ENCODE data around the gene VWC2L. TPM values are rescaled to one million over a fixed set of nuclear protein-coding genes. Genes with fewer than 3 reads are reported as not detected.

Gene VWC2L
- total RNA-seq: under 0.01 TPM in 1 of 2 replicates, not detected in the other

DNA sequence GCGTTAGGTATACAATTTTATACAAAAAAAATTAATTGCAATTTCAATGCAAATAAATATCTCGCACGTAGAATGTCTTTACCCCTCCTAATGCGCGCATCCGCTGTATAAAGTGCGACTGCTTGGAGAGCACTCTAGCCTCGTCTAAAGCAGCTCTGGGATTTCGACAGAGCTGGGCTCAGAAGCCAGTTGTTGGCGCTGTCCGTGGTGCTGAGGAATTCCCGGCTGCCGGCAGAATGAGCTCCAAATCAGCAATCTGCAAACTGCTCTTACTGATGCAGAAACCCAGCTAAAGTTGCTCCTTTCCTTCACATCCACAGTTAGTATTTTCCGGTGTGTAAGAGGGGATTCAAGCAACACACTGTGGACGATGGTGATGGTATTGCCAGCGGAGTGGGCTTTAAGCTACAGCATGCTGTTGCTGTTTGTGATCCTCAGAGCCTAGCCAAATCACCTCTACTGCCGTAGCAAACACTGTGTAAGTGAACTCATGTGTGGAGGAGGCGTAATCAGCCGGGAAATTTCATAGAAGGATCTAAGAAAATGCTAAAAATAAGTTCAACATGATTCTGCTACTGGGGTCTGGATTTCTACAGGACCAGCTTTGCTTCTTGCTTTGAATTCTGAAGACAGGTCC, at the start of gene VWC2L:
Gene VWC2L, plus strand, starts transcription at position 137 of the 637 bp plus-strand sequence. CDS start 3,140 bp downstream, outside the sequence.
- TF ChIP-seq, protein P1, sequence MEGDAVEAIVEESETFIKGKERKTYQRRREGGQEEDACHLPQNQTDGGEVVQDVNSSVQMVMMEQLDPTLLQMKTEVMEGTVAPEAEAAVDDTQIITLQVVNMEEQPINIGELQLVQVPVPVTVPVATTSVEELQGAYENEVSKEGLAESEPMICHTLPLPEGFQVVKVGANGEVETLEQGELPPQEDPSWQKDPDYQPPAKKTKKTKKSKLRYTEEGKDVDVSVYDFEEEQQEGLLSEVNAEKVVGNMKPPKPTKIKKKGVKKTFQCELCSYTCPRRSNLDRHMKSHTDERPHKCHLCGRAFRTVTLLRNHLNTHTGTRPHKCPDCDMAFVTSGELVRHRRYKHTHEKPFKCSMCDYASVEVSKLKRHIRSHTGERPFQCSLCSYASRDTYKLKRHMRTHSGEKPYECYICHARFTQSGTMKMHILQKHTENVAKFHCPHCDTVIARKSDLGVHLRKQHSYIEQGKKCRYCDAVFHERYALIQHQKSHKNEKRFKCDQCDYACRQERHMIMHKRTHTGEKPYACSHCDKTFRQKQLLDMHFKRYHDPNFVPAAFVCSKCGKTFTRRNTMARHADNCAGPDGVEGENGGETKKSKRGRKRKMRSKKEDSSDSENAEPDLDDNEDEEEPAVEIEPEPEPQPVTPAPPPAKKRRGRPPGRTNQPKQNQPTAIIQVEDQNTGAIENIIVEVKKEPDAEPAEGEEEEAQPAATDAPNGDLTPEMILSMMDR (IDR thresholded peaks at IDR 0.05; ENCODE audit: insufficient read depth, low read depth, low read length): no peak
- peak; percentile 66 for DNase-seq (ENCODE audit: low read depth)
- no peak within 1 kb of the TSS for H3K4me3 ChIP-seq (ENCODE audit: low read depth, low read length)

DNA sequence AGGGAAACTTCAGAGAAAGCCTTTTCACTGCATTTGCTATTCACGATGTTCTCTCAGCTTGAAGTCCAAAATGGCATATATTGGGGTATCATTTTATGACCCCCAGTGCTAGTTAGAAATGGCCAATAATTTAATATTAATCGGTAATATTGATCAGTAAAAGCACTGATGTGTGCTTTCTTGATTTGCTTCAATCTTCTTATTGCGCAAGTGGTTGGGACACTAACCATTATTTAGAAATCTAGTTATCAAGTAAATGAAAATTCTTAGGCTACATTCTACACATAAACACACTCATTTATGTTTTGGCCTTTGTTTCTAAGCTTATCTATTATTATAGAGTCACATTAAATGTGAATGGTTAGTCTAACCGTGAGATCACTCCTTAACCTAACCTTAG, 49.7 kb upstream of the VWC2L start:
- DNase-seq (ENCODE audit: low read depth): no peak
- TF ChIP-seq, protein P1 (IDR thresholded peaks at IDR 0.05; ENCODE audit: insufficient read depth, low read depth, low read length): no peak
- H3K4me3 ChIP-seq (ENCODE audit: low read depth, low read length): no peak overlapping the region

DNA sequence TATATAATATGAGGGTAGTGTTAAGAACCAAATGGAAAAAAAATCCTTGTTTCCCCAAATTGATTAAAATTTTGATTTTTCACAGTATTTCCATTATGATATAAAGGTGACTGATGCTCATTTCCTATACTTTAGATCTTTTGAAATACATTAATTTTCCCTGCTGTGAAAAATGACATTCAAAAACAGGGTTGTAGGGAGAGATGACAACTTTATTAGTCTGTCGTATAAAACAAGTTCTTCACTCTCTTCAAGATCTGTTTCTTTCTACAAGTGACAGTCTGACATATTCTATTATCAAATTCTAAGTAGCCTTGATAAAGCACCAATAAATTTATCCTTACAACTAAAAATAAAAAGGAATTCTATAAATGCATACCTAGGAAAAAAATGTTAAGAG, 45.3 kb upstream of the VWC2L start:
- DNase-seq (ENCODE audit: low read depth): no peak
- TF ChIP-seq, protein P1 (IDR thresholded peaks at IDR 0.05; ENCODE audit: insufficient read depth, low read depth, low read length): no peak
- H3K4me3 ChIP-seq (ENCODE audit: low read depth, low read length): no peak overlapping the region

DNA sequence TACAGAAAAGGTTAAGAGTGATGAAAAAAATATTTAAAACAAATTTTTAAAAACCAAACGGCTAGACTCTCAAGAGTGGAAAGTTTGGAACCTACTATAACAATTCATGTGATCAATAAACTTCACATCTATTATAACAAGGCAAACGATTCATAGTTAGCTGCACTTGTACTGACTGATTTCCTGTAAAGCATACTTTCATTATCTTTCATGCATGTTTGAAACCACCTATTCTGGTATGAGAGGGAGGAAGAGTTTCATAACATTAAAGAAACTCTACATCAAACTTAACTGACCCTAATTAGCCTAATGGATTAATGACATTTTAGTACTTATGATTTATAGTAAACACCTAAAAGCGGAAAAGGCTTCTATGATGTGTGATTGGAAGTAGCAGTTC, 43.7 kb upstream of the VWC2L start:
- no peak for DNase-seq (ENCODE audit: low read depth)
- TF ChIP-seq, protein P1 (IDR thresholded peaks at IDR 0.05; ENCODE audit: insufficient read depth, low read depth, low read length): no peak
- H3K4me3 ChIP-seq (ENCODE audit: low read depth, low read length): no peak overlapping the region

DNA sequence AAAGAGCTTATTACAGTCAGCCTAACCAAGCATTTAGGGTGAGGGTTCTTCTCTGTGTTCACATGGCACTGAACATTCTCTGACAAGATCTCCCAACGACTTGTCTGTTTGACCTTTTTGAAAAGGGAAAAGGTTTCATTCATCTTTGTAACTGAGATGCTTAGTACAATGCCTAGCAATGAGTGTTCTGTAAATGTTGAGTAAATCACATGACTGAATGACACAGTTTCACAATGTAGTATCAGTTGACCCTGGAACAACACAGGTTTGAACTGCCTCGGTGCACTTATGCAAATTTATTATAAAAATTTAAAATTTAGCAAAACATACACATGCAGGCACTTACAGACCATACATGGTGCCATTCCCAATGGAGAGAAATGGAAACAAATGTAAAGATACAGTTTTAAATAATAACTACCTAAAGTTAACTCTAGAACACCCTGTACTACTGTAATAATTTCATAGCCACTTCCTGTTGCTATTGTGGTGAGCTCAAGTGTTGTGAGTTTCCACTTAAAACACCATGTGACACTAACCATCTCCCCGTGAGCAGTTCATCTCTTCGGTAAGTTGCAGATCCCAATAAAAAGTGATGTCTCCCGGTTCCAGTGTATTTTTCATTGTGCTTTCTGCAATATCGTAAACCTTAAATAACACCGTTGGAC, 34.1 kb upstream of the VWC2L start:
- TF ChIP-seq, protein P1 (IDR thresholded peaks at IDR 0.05; ENCODE audit: insufficient read depth, low read depth, low read length): no peak
- DNase-seq (ENCODE audit: low read depth): no peak
- H3K4me3 ChIP-seq (ENCODE audit: low read depth, low read length): no peak overlapping the region

DNA sequence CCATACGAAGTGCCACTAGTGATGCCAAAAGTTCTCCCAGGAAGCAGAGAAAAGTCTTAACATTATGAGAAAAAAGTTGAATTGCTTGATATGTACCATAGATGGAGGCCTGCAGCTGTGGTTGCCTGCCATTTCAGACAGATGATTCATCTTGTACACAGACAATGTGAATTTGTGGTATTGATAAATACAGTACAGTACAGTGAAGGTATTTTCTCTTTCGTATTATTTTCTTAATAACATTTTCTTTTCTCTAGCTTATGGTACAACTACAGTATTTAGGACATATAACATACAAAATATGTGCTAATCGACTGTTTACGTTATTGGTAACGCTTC, 33.6 kb upstream of the VWC2L start:
- no peak overlapping the region for H3K4me3 ChIP-seq (ENCODE audit: low read depth, low read length)
- no peak for DNase-seq (ENCODE audit: low read depth)
- TF ChIP-seq, protein P1 (IDR thresholded peaks at IDR 0.05; ENCODE audit: insufficient read depth, low read depth, low read length): no peak
